ENCODE results near the gene CREM.
A peak's percentile ranks its signal among the peaks of the same experiment; 100 is the strongest.
"Not testable (repeated sequence)": the region's sequence is repeated elsewhere in the genome, so short reads cannot be mapped to it uniquely, and the experiment has no call there.

CREM gene

GRCh38 chr10:35195361-35196306 lies 69.0 kb downstream of the CREM start:
- DNase-seq = peak; percentile 86

- DNase-seq = no peak
Observed at GRCh38 chr10:35200487-35200886, 73.8 kb downstream of the CREM start.

GRCh38 chr10:35201234-35201633 lies 74.6 kb downstream of the CREM start:
- no peak for DNase-seq

- DNase-seq = no peak
Observed at GRCh38 chr10:35202050-35202449, 75.4 kb downstream of the CREM start.

GRCh38 chr10:35203745-35204144 lies 77.1 kb downstream of the CREM start:
- DNase-seq = no peak

- DNase-seq = no peak
Observed at GRCh38 chr10:35204650-35205319, 78.1 kb downstream of the CREM start.

- no peak for DNase-seq
Observed at GRCh38 chr10:35206274-35206673, 79.6 kb downstream of the CREM start.

- no peak for DNase-seq
Observed at GRCh38 chr10:35208536-35208935, 81.9 kb downstream of the CREM start.

GRCh38 chr10:35208949-35209613 lies 82.4 kb downstream of the CREM start:
- no peak for DNase-seq

- no peak for DNase-seq
Observed at GRCh38 chr10:35210961-35211360, 84.3 kb downstream of the CREM start.

GRCh38 chr10:35211390-35211789 lies 84.7 kb downstream of the CREM start:
- DNase-seq = no peak

- DNase-seq = no peak
Observed at GRCh38 chr10:35212856-35213255, 86.2 kb downstream of the CREM start.

GRCh38 chr10:35213699-35214098 lies 87.1 kb downstream of the CREM start:
- DNase-seq = no peak

- no peak for DNase-seq
Observed at GRCh38 chr10:35214607-35215020, 88.0 kb downstream of the CREM start.

- DNase-seq = no peak
Observed at GRCh38 chr10:35215107-35215506, 88.5 kb downstream of the CREM start.

- no peak for DNase-seq
Observed at GRCh38 chr10:35216303-35216905, 89.8 kb downstream of the CREM start.

- not testable (repeated sequence) for DNase-seq
Observed at GRCh38 chr10:35216956-35217355, 90.3 kb downstream of the CREM start.

GRCh38 chr10:35217455-35217854 lies 90.8 kb downstream of the CREM start:
- peak; percentile 59 for DNase-seq

- DNase-seq = peak; percentile 76
Observed at GRCh38 chr10:35218339-35218955, 91.8 kb downstream of the CREM start.

- no peak for DNase-seq
Observed at GRCh38 chr10:35219292-35219691, 92.6 kb downstream of the CREM start.

GRCh38 chr10:35219891-35220890 lies 93.5 kb downstream of the CREM start:
- no peak for DNase-seq

Data from left hindlimb (tissue), 1 donor.